Neural progenitor cell (in vitro differentiated cells): ENCODE data around the gene LYAR. TPM values are rescaled to one million over a fixed set of nuclear protein-coding genes. Genes with fewer than 3 reads are reported as not detected.

Source experiments
- DNase-seq: peaks from one replicate; pipeline ENCODE4 v3.0.0-alpha.2; 2016; ENCODE audit warnings: low spot score
- H2AFZ ChIP-seq: fragments of 200-600 bp; sonication (generic); replicated peaks from 2 replicates; pipeline ENCODE4 v1.6.1; 2016; ENCODE audit warnings: antibody characterized with exemption
- H3F3A ChIP-seq: fragments of 200-600 bp; sonication (generic); 2 replicates; pipeline ENCODE4 v1.6.1; 2016; ENCODE audit warnings: antibody characterized with exemption, low read depth
- H3K27ac ChIP-seq: fragments of 200-600 bp; sonication (generic); 2 replicates; pipeline ENCODE4 v1.5.1; 2016; ENCODE audit warnings: mild to moderate bottlenecking
- H3K27me3 ChIP-seq: fragments of 200-600 bp; sonication (generic); 2 replicates; pipeline ENCODE4 v1.6.1; 2016; ENCODE audit warnings: mild to moderate bottlenecking, moderate library complexity
- H3K36me3 ChIP-seq: fragments of 200-600 bp; sonication (generic); 2 replicates; pipeline ENCODE4 v1.5.1; 2016
- H3K4me1 ChIP-seq: fragments of 200-600 bp; sonication (generic); 2 replicates; pipeline ENCODE4 v1.6.1; 2016; ENCODE audit warnings: mixed run types
- H3K4me2 ChIP-seq: fragments of 200-600 bp; sonication (generic); 2 replicates; pipeline ENCODE4 v1.6.1; 2016
- H3K4me3 ChIP-seq: fragments of 200-600 bp; sonication (generic); 2 replicates; pipeline ENCODE4 v1.5.1; 2016
- H3K79me2 ChIP-seq: fragments of 200-600 bp; sonication (generic); 2 replicates; pipeline ENCODE4 v1.6.1; 2016; ENCODE audit warnings: low read depth
- H3K9ac ChIP-seq: fragments of 200-600 bp; sonication (generic); 2 replicates; pipeline ENCODE4 v1.6.1; 2016
- H3K9me3 ChIP-seq: fragments of 200-600 bp; sonication (generic); 2 replicates; pipeline ENCODE4 v1.5.1; 2016; ENCODE audit warnings: low read depth
- H4K20me1 ChIP-seq: fragments of 200-600 bp; sonication (generic); 2 replicates; pipeline ENCODE4 v1.6.1; 2016; ENCODE audit warnings: low read depth
- H3K27ac Mint-ChIP-seq: 3 replicates; pipeline ENCODE4 v1.8.0; 2021; ENCODE audit warnings: mixed read lengths
- H3K27me3 Mint-ChIP-seq: 2 replicates; pipeline ENCODE4 v1.8.0; 2022; ENCODE audit warnings: low read depth, mild to moderate bottlenecking, inconsistent platforms, moderate library complexity, mixed read lengths; ENCODE audit not compliant: insufficient read depth
- H3K36me3 Mint-ChIP-seq: 3 replicates; pipeline ENCODE4 v1.8.0; 2021; ENCODE audit warnings: mixed read lengths
- H3K4me1 Mint-ChIP-seq: 3 replicates; pipeline ENCODE4 v1.8.0; 2021; ENCODE audit warnings: mixed read lengths
- H3K4me3 Mint-ChIP-seq: 3 replicates; pipeline ENCODE4 v1.8.0; 2021; ENCODE audit warnings: mild to moderate bottlenecking, moderate library complexity, mixed read lengths
- H3K9me3 Mint-ChIP-seq: 3 replicates; pipeline ENCODE4 v1.8.0; 2020; ENCODE audit warnings: mixed read lengths
- EZH2 ChIP-seq: fragments of 200-600 bp; sonication (generic); IDR thresholded peaks from 2 replicates; pipeline ENCODE4 v1.6.1; 2017; ENCODE audit warnings: antibody characterized with exemption, mild to moderate bottlenecking, moderate library complexity
- EZH2phosphoT487 ChIP-seq: fragments of 200-600 bp; sonication (generic); IDR thresholded peaks from 2 replicates; pipeline ENCODE4 v1.6.1; 2017; ENCODE audit warnings: antibody characterized with exemption
- total RNA-seq: library from RNA; depleted of rRNA; stranded (reverse); fragments of >200 nt; gene quantifications from 2 replicates; pipeline ENCODE4 v1.2.3, GENCODE V29; 2015; ENCODE audit warnings: low replicate concordance
- TF ChIP-seq, protein P1 (sequence below): fragments of 200-600 bp; sonication (generic); IDR thresholded peaks from 2 replicates; pipeline ENCODE4 v1.5.1; 2017; ENCODE audit warnings: antibody characterized with exemption, mild to moderate bottlenecking

The LYAR gene
- total RNA-seq, 1 donor from 2014 or later = 49.0 TPM

DNA sequence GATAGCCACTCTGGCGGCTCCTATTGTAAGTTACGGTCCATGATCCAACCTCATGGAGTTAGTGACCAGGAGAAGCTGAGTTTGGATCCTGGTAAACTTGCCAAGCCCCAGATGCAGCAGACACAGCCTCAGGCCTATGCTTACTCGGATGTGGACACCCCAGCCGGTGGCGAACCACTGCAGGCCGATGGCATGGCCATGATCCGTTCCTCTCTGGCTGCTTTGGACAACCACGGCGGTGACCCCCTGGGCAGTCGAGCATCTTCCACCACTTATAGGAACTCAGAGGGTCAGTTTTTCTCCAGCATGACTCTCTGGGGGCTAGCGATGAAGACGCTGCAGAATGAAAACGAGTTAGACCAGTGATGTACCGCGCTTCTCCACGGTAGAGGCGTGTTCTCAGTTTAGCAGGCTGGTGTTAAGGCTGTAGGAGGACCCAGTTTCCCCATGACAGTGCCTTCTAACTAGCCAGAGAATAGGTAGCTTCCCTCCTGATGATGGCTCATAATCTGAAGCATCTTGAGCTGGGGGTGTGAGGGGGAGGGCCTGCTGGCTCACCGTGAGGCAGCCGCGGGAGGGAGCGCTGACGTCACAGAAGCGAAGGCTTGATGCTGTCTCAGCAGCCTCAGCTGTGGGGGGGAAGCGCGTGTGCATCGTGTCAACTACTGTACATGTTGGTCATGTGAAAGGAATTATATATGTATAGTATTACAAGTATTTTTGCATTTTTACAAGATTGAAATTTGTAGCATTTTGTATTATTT is 31.2 kb upstream of the LYAR start:
- H3K9me3 ChIP-seq = no peaks in the 10 kb centered on the region
- H3K27me3 Mint-ChIP-seq = peaks cover 2% of the 10 kb centered on the region
- no peaks in the 10 kb centered on the region for H3F3A ChIP-seq
- TF ChIP-seq EZH2 (no peak), EZH2phosphoT487 (no peak)
- TF ChIP-seq, protein P1, sequence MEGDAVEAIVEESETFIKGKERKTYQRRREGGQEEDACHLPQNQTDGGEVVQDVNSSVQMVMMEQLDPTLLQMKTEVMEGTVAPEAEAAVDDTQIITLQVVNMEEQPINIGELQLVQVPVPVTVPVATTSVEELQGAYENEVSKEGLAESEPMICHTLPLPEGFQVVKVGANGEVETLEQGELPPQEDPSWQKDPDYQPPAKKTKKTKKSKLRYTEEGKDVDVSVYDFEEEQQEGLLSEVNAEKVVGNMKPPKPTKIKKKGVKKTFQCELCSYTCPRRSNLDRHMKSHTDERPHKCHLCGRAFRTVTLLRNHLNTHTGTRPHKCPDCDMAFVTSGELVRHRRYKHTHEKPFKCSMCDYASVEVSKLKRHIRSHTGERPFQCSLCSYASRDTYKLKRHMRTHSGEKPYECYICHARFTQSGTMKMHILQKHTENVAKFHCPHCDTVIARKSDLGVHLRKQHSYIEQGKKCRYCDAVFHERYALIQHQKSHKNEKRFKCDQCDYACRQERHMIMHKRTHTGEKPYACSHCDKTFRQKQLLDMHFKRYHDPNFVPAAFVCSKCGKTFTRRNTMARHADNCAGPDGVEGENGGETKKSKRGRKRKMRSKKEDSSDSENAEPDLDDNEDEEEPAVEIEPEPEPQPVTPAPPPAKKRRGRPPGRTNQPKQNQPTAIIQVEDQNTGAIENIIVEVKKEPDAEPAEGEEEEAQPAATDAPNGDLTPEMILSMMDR = no peak
- H3K4me3 ChIP-seq = no peak overlapping the region
- no peak overlapping the region for H3K9ac ChIP-seq
- DNase-seq = no peak
- no peak overlapping the region for H3K4me3 Mint-ChIP-seq
- H3K4me1 Mint-ChIP-seq = no peaks in the 10 kb centered on the region
- H3K4me2 ChIP-seq = no peak overlapping the region
- H3K79me2 ChIP-seq = no peaks in the 10 kb centered on the region
- no peaks in the 10 kb centered on the region for H3K36me3 ChIP-seq
- no peak overlapping the region for H2AFZ ChIP-seq
- no peaks in the 10 kb centered on the region for H3K27me3 ChIP-seq
- H3K27ac Mint-ChIP-seq = no peak overlapping the region
- H3K27ac ChIP-seq = no peak overlapping the region
- H4K20me1 ChIP-seq = no peaks in the 10 kb centered on the region
- no peaks in the 10 kb centered on the region for H3K36me3 Mint-ChIP-seq
- H3K9me3 Mint-ChIP-seq = no peaks in the 10 kb centered on the region
- no peaks in the 10 kb centered on the region for H3K4me1 ChIP-seq

DNA sequence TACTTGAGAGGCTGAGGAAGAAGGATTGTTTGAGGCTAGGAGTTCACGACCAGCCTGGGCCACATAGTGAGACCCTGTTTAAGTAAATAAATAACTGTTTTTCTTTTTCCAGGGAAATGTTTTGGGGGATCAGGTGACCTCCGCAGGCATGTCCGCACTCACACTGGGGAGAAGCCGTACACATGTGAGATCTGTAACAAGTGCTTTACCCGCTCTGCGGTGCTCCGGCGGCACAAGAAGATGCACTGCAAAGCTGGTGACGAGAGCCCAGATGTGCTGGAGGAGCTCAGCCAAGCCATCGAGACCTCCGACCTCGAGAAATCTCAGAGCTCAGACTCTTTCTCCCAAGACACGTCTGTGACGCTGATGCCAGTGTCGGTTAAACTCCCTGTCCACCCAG is 30.6 kb upstream of the LYAR start:
- no peak for TF ChIP-seq EZH2phosphoT487
- TF ChIP-seq, protein P1 = no peak
- Histone ChIP-seq H3F3A (no peaks in the 10 kb centered on the region), H4K20me1 (no peaks in the 10 kb centered on the region), H3K79me2 (no peaks in the 10 kb centered on the region), H2AFZ (no peak overlapping the region), H3K4me1 (no peaks in the 10 kb centered on the region), H3K27ac (no peak overlapping the region), H3K27me3 (no peaks in the 10 kb centered on the region), H3K36me3 (no peaks in the 10 kb centered on the region), H3K9me3 (no peaks in the 10 kb centered on the region), H3K9ac (no peak overlapping the region), H3K4me2 (no peak overlapping the region), H3K4me3 (no peak overlapping the region)
- H3K27ac Mint-ChIP-seq = no peak overlapping the region
- no peak for DNase-seq
- no peaks in the 10 kb centered on the region for H3K36me3 Mint-ChIP-seq
- no peaks in the 10 kb centered on the region for H3K9me3 Mint-ChIP-seq
- H3K27me3 Mint-ChIP-seq = no peaks in the 10 kb centered on the region
- H3K4me1 Mint-ChIP-seq = no peaks in the 10 kb centered on the region
- H3K4me3 Mint-ChIP-seq = no peak overlapping the region

DNA sequence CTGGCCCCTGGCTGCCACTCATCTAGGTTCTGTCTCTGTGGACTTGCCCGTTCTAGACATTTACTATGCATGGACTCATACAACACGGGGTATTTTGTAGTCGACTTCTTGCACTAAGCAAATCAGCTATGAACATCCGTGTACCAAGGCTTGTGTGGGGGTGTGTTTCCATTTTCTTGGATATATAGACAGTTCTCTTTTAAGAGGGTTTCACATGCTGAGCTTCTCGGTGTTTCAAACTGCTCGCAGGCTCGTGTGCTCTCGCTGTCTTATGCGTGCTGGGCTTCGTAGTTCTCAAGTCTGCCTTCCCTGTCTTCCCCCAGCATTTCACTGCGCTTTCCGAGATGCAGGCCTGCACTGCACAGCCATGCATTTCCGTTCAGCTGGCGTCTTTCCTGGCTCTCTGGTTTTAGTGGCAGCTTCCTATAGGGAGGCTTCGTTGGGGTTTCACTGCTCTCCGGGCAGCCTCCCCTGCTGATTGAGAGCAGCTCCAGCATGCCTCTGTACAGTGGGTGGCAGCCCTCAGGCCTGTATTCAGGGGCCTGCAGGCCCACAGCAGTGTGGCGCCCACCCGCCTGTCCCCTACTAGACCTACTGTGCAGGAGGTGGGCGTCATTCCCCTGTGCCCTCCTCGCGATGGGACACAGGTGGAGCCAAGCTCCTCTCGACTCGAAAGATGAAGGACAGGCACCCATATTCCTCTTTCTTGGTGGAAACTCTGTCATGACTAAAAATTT is 27.7 kb upstream of the LYAR start:
- H3K27me3 ChIP-seq = no peaks in the 10 kb centered on the region
- H3F3A ChIP-seq = no peaks in the 10 kb centered on the region
- no peak overlapping the region for H3K9ac ChIP-seq
- H3K4me1 ChIP-seq = no peaks in the 10 kb centered on the region
- H3K27ac Mint-ChIP-seq = no peak overlapping the region
- no peaks in the 10 kb centered on the region for H3K4me1 Mint-ChIP-seq
- H3K27me3 Mint-ChIP-seq = no peaks in the 10 kb centered on the region
- H2AFZ ChIP-seq = no peak overlapping the region
- DNase-seq = no peak
- H3K27ac ChIP-seq = no peak overlapping the region
- no peak for TF ChIP-seq EZH2phosphoT487
- TF ChIP-seq EZH2 = no peak
- TF ChIP-seq, protein P1 = no peak
- no peak overlapping the region for H3K4me2 ChIP-seq
- no peaks in the 10 kb centered on the region for H3K79me2 ChIP-seq
- H3K4me3 Mint-ChIP-seq = no peak overlapping the region
- no peaks in the 10 kb centered on the region for H3K9me3 Mint-ChIP-seq
- peaks cover 4% of the 10 kb centered on the region for H3K36me3 Mint-ChIP-seq
- no peaks in the 10 kb centered on the region for H4K20me1 ChIP-seq
- H3K36me3 ChIP-seq = no peaks in the 10 kb centered on the region
- no peaks in the 10 kb centered on the region for H3K9me3 ChIP-seq
- no peak overlapping the region for H3K4me3 ChIP-seq
